HG02588 (cell line): Measurements from ENCODE around the gene GATAD2A.

Experiments used
- ATAC-seq: cut with Tn5 transposase; IDR thresholded peaks from one replicate; pipeline ENCODE4 v1.9.1; 2021; ENCODE audit warnings: mild to moderate bottlenecking, moderate library complexity; ENCODE audit not compliant: unreplicated experiment

The GATAD2A gene

DNA sequence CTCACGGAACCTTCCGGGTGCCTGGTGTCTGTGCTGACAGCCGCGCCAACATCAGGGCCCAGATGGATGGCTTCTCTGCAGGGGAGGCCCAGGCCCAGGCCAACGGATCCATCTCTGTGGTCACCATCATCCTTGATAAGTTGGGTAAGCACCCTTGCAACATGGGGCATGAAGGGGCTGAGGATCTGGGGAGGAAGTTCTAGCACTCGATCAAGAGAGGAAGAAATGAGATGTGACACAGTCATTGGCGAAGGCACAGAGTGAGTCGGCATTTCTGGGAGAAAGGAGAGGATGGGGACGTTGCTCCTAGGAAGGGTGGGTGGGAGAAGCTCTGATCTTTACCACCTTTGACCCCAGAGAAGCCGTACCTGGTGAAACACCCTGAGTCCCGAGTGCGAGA lies 137.0 kb downstream of the GATAD2A start:
- ATAC-seq = no peak

DNA sequence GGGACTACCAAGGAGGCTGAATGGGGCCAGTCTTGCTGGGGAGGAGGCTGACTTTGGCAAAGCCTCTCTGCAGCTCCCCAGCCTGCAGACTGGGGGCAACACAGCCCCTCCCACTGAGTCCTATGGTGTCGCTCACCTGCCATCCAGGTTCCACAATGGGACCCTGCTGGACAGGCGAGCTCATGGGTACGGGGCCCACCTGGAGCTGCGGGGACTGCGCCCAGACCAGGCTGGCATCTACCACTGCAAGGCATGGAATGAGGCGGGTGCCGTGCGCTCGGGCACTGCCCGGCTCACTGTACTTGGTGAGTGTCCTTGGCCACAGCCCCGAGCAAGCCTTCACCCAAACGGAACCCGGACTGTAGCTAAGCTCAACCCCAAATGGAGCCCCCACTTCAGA lies 137.6 kb downstream of the GATAD2A start:
- no peak for ATAC-seq

DNA sequence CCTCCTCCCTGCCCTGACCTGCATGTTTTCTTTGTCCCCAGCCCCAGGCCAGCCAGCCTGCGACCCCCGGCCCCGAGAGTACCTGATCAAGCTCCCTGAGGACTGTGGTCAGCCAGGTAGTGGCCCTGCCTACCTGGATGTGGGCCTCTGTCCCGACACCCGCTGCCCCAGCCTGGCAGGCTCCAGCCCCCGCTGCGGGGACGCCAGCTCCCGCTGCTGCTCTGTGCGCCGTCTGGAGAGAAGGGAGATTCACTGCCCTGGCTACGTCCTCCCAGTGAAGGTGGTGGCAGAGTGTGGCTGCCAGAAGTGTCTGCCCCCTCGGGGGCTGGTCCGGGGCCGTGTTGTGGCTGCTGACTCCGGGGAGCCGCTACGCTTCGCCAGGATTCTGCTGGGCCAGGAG lies 138.2 kb downstream of the GATAD2A start:
- ATAC-seq = no peak

GRCh38 chr19:19544257-19544953 lies 138.9 kb downstream of the GATAD2A start:
- ATAC-seq = no peak

DNA sequence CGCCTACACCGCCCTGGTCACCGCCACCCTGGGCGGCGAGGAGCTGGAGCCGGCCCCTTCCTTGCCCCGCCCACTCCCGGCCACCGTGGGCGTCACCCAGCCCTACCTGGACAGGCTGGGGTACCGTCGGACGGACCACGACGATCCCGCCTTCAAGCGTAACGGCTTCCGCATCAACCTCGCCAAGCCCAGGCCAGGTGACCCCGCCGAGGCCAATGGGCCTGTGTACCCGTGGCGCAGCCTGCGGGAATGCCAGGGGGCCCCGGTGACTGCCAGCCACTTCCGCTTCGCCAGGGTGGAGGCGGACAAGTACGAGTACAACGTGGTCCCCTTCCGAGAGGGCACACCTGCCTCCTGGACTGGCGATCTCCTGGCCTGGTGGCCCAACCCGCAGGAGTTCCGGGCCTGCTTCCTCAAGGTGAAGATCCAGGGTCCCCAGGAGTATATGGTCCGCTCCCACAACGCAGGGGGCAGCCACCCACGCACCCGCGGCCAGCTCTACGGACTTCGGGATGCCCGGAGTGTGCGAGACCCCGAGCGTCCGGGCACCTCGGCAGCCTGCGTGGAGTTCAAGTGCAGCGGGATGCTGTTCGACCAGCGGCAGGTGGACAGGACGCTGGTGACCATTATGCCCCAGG lies 139.6 kb downstream of the GATAD2A start:
- no peak for ATAC-seq

- ATAC-seq = no peak
Measured at GRCh38 chr19:19545707-19546106, 140.2 kb downstream of the GATAD2A start.

GRCh38 chr19:19546751-19547162 lies 141.3 kb downstream of the GATAD2A start:
- no peak for ATAC-seq

- ATAC-seq = no peak
Measured at GRCh38 chr19:19547674-19548336, 142.3 kb downstream of the GATAD2A start.

DNA sequence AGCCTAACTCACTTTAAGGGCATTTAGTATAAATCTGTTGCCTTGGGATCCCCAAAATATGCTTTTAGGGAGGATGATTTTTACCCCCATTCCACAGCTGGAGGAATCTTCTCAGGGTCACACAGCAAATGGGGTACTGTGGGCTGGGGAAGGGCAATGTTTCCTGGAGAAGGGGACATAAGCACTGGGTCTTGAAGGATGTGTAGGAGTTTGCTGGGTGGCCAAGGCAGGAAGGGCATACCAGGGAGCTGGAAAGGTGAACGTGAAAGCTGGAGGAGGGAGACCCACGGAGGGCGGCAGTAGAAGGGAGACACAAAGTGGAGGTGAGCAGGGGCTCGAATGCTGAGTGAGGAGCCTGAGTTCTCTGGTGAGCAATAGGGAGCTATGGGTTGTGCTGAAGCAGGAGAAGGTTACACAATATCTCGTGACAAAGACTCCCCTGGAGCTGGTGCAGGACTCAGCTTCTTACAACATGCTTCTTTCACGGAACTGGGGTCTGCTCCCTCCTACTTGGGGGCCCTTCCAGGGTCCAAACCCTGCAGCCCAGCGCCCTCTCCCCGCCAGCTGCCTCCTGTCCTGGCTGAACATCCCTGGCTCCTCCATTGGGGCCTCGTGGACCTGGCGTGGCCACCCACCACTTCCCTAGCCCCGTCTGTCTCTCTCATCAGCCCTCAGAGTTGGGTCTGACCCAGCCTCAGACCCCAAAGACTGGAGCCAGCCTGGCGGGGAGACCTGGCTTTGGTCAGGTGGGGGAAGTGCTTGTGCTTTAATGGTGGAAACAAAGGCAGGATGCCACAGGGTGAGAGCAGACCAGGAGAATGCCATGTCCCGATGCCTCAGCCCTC lies 143.7 kb downstream of the GATAD2A start:
- ATAC-seq = no peak

DNA sequence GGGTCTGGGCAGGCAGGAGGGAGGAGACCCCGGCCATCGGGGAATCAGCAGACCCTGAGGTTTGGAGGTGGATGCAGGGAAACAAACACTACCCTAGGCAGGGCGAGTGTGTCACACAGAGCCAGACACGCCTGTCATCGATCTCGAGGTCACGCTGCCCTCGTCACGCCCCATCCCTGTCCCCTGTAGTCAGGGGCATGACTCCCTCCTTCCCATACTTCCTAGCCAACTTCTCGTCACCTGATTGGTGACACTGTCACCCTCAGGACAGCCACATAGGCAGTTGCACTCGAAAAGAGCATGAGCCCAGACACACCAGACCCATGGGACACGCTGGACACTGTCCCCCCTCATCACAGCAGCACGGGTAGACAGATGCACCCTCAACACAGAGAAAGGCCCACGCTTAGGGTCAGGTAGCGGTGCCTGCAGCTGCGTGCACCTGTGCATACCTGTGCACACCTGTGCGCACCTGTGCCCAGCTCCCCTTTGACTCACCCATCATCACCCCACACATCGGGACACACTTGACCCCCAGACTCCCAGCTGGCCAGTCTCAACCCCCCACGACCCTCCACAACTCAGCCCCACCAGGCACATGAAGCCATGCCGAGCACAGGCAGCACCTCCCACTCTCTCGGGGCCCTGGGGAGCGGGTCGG lies 144.5 kb downstream of the GATAD2A start:
- no peak for ATAC-seq

GRCh38 chr19:19550485-19550929 lies 145.0 kb downstream of the GATAD2A start:
- ATAC-seq = no peak

- ATAC-seq = no peak
Measured at GRCh38 chr19:19550972-19551852, 145.7 kb downstream of the GATAD2A start.

GRCh38 chr19:19551853-19552192 lies 146.3 kb downstream of the GATAD2A start:
- ATAC-seq = no peak

- ATAC-seq = no peak
Measured at GRCh38 chr19:19552798-19553197, 147.3 kb downstream of the GATAD2A start.

DNA sequence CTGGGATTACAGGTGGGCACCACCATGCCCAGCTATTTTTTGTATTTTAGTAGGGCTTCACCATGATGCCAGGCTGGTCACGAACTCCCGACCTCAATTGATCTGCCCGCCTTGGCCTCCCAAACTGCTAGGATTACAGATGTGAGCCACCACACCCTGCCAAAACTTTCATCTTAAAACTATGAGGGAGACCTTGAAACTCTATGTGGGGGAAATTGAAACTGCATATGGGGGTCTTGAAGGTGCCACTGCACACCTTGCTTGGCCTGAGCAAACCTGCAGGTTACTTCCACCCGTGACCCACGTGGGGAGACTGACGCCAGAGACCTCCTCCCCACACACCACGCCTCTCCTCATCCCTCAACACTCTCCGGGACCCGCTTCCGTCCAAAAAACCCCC lies 148.2 kb downstream of the GATAD2A start:
- ATAC-seq = no peak

DNA sequence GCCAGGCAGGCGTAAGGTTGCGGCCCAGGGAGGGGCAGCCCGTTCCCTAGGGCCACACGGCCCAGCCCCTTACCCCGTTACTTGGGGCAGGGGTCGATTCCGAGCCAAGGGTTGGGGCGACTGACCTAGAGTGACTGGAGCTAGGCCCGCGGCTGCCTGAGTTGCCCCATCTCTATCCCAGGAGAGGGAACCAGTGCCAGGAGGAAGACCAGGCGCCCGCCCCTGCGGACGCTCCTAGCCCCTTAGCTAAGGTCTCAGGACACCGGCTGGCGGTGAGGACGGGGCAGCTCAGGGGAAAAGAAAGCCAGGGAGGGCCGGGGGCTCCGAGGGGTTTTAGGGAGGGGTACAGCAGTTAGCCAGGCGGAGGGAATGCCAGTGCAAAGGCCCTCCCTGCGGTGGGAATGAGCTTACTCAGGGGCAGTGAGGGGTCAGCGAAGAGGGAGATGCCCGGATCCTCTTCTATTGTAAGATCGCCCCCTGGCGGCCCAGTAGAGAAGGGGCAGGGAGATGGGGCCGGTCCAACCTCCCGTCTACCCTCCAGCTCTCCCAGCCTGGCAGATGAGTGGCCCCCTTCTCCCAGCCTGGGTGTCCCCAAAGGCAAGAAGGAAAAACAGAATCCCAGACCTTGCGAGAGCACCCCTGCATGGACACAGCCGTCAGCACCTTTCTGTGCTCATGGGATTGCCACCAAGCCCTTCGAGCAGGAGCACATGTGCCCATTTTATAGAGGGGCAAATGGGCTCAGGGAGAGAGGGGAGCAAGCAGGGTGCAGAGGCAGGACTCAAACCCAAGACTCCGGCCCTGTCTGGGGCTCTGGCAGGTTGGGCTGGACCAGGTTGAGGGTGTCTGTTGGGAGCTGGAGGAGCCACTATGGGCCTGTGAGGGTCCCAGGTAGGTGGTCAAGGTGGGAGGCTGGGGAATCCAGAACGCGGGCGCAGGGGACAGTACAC lies 148.9 kb downstream of the GATAD2A start:
- ATAC-seq = no peak

DNA sequence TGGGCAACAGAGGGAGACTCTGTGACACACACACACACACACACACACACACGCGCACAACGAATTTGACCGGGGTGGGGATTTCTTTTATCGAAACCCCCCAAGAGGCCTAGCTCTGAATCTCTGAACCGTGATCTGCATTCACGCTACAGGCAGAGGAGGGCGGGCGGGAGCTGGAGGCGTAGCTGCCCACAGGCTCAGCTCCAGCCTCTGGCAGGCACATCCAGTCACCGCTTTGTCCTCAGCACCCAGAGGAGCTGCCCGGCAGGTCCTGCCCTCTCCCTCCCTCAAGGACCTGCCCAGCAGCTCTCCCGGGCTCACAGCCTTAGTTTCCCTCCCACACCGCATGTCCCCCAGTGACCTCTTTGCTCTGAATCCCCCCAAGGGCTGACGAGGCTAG lies 152.6 kb downstream of the GATAD2A start:
- no peak for ATAC-seq
